ENCODE measurements around the gene MAPKAPK2.

GRCh38 chr1:206737729-206738201 lies 53.1 kb downstream of the MAPKAPK2 start:
- no peak for TF ChIP-seq BHLHE40 (IDR thresholded peaks at IDR 0.05; ENCODE audit: low read length)
- no peak for TF ChIP-seq SRF (IDR thresholded peaks at IDR 0.05; ENCODE audit: low read depth, low read length)
- TF ChIP-seq ZNF704 (CRISPR knock-in tag; IDR thresholded peaks at IDR 0.05; ENCODE audit: borderline replicate concordance) = no peak
- TF ChIP-seq, protein P1, sequence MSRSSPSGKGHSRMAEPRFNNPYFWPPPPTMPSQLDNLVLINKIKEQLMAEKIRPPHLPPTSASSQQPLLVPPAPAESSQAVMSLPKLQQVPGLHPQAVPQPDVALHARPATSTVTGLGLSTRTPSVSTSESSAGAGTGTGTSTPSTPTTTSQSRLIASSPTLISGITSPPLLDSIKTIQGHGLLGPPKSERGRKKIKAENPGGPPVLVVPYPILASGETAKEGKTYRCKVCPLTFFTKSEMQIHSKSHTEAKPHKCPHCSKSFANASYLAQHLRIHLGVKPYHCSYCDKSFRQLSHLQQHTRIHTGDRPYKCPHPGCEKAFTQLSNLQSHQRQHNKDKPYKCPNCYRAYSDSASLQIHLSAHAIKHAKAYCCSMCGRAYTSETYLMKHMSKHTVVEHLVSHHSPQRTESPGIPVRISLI (CRISPR knock-in tag; IDR thresholded peaks at IDR 0.05; ENCODE audit: borderline replicate concordance) = no peak
- TF ChIP-seq, protein P2, sequence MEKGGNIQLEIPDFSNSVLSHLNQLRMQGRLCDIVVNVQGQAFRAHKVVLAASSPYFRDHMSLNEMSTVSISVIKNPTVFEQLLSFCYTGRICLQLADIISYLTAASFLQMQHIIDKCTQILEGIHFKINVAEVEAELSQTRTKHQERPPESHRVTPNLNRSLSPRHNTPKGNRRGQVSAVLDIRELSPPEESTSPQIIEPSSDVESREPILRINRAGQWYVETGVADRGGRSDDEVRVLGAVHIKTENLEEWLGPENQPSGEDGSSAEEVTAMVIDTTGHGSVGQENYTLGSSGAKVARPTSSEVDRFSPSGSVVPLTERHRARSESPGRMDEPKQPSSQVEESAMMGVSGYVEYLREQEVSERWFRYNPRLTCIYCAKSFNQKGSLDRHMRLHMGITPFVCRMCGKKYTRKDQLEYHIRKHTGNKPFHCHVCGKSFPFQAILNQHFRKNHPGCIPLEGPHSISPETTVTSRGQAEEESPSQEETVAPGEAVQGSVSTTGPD (CRISPR knock-in tag; IDR thresholded peaks at IDR 0.05) = no peak
